ENCODE results near the gene KIZ. TPM values are rescaled to one million over a fixed set of nuclear protein-coding genes. Genes with fewer than 3 reads are reported as not detected.

Gene KIZ
- total RNA-seq, 2 experiments from 2014 or later, result 31.1 to 33.8 TPM

DNA sequence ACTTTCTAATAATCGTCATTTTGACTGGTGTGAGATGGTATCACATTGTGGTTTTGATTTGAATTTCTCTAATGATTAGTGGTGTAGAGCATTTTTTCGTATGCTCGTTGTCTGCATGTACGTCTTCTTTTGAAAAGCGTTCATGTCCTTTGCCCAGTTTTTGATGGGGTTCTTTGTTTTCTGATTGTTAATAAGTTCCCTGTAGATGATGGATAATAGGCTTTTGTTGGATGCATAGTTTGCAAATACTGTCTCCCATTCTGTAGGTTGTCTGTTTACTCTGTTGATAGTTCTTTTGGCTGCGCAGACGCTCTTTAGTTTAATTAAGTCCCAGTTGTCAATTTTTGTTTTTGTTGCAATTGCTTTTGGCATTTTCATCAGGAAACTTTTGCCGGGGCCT lies 144.9 kb downstream of the KIZ start:
- H3K27ac ChIP-seq (ENCODE audit: low read depth in 1 of 2, low read length in 2 of 2), result no peak overlapping the region
- H3K4me3 ChIP-seq (ENCODE audit: low read length), result no peak overlapping the region
- CTCF ChIA-PET, result no interaction called here
- Mint-ChIP-seq H3K36me3 (ENCODE audit: low read depth) (no peaks in the 10 kb centered on the region), H3K9me3 (peaks cover 2% of the 10 kb centered on the region), H3K27ac (no peak overlapping the region), H3K4me1 (ENCODE audit: low read depth) (no peaks in the 10 kb centered on the region), H3K27me3 (peaks cover 21% of the 10 kb centered on the region), H3K4me3 (no peak overlapping the region)
- TF ChIP-seq, protein P1, sequence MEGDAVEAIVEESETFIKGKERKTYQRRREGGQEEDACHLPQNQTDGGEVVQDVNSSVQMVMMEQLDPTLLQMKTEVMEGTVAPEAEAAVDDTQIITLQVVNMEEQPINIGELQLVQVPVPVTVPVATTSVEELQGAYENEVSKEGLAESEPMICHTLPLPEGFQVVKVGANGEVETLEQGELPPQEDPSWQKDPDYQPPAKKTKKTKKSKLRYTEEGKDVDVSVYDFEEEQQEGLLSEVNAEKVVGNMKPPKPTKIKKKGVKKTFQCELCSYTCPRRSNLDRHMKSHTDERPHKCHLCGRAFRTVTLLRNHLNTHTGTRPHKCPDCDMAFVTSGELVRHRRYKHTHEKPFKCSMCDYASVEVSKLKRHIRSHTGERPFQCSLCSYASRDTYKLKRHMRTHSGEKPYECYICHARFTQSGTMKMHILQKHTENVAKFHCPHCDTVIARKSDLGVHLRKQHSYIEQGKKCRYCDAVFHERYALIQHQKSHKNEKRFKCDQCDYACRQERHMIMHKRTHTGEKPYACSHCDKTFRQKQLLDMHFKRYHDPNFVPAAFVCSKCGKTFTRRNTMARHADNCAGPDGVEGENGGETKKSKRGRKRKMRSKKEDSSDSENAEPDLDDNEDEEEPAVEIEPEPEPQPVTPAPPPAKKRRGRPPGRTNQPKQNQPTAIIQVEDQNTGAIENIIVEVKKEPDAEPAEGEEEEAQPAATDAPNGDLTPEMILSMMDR (IDR thresholded peaks at IDR 0.05), result no peak
- intact Hi-C loops (cut with DNase I, micrococcal nuclease), result no loop called here
- no peaks in the 10 kb centered on the region for H3K4me1 ChIP-seq (ENCODE audit: insufficient read depth, low read length)
- POLR2A ChIA-PET, result no interaction called here
- ATAC-seq (ENCODE audit: poor library complexity), result no peak
- DNase-seq, result no peak
- H3K9me3 ChIP-seq (ENCODE audit: control insufficient read depth in 1 of 2, insufficient read depth in 1 of 2, low read length in 2 of 2), result peaks cover 0 to 17% of the 10 kb centered on the region in 2 experiments
- no peaks in the 10 kb centered on the region for H3K36me3 ChIP-seq (ENCODE audit: insufficient read depth, low read length)
- peaks cover 9 to 13% of the 10 kb centered on the region in 2 experiments for H3K27me3 ChIP-seq (ENCODE audit: control insufficient read depth in 1 of 2, insufficient read depth in 2 of 2, low read length in 2 of 2)

DNA sequence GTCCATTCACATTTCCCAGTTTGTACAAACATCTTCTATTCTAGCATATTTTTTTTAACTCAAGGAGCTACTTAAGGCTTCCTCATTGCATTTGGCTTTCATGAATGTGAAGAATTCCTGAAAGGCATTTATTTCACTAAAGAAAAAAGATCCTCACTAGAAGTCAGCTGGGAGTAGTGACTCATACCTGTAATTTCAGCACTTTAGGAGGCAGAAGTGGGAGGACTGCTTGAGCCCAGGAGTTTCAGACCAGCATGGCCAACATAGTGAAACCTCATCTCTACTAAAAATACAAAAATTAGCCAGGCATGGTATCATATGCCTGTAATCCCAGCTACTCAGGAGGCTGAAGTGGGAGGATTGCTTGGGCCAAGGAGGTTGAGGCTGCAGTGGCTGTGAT lies 146.4 kb downstream of the KIZ start:
- intact Hi-C loops (cut with DNase I, micrococcal nuclease), result no loop called here
- peaks cover 9 to 13% of the 10 kb centered on the region in 2 experiments for H3K27me3 ChIP-seq (ENCODE audit: control insufficient read depth in 1 of 2, insufficient read depth in 2 of 2, low read length in 2 of 2)
- POLR2A ChIA-PET, result no interaction called here
- TF ChIP-seq, protein P1 (IDR thresholded peaks at IDR 0.05), result no peak
- no peak for ATAC-seq (ENCODE audit: poor library complexity)
- H3K9me3 Mint-ChIP-seq, result peaks cover 2% of the 10 kb centered on the region
- DNase-seq, result no peak
- peaks cover 21% of the 10 kb centered on the region for H3K27me3 Mint-ChIP-seq
- CTCF ChIA-PET, result no interaction called here
- no peaks in the 10 kb centered on the region for H3K36me3 ChIP-seq (ENCODE audit: insufficient read depth, low read length)
- H3K4me3 ChIP-seq (ENCODE audit: low read length), result no peak overlapping the region
- H3K27ac Mint-ChIP-seq, result no peak overlapping the region
- H3K4me1 ChIP-seq (ENCODE audit: insufficient read depth, low read length), result no peaks in the 10 kb centered on the region
- H3K9me3 ChIP-seq (ENCODE audit: control insufficient read depth in 1 of 2, insufficient read depth in 1 of 2, low read length in 2 of 2), result peaks cover 0 to 4% of the 10 kb centered on the region in 2 experiments
- no peak overlapping the region for H3K4me3 Mint-ChIP-seq
- H3K27ac ChIP-seq (ENCODE audit: low read depth in 1 of 2, low read length in 2 of 2), result no peak overlapping the region
- H3K36me3 Mint-ChIP-seq (ENCODE audit: low read depth), result no peaks in the 10 kb centered on the region
- H3K4me1 Mint-ChIP-seq (ENCODE audit: low read depth), result no peaks in the 10 kb centered on the region

DNA sequence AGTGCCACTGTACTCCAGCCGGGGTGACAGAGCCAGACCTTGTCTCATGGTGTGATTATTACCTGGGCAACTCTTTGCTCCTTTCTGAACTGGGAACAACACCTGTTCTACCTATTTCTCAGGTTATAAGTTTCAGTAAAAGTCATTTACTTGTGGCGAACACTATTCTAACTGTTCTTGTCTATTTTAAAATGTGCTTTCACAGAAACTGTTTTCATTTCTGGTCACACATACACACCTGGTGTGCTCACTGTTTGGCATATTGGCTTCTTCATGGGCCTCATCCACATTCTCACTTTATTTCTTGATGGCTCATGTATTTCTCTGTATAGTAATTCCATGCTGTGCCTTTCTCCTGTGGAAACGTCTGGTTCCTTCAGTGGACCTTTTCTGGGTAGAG lies 146.8 kb downstream of the KIZ start:
- intact Hi-C loops (cut with DNase I, micrococcal nuclease), result no loop called here
- CTCF ChIA-PET, result no interaction called here
- Histone ChIP-seq H3K4me3 (ENCODE audit: low read length) (no peak overlapping the region), H3K27me3 (ENCODE audit: control insufficient read depth in 1 of 2, insufficient read depth in 2 of 2, low read length in 2 of 2) (peaks cover 9 to 13% of the 10 kb centered on the region in 2 experiments), H3K9me3 (ENCODE audit: control insufficient read depth in 1 of 2, insufficient read depth in 1 of 2, low read length in 2 of 2) (peaks cover 0 to 4% of the 10 kb centered on the region in 2 experiments), H3K27ac (ENCODE audit: low read depth in 1 of 2, low read length in 2 of 2) (no peak overlapping the region), H3K4me1 (ENCODE audit: insufficient read depth, low read length) (no peaks in the 10 kb centered on the region), H3K36me3 (ENCODE audit: insufficient read depth, low read length) (no peaks in the 10 kb centered on the region)
- no peak for ATAC-seq (ENCODE audit: poor library complexity)
- no peak overlapping the region for H3K4me3 Mint-ChIP-seq
- DNase-seq, result no peak
- no peaks in the 10 kb centered on the region for H3K36me3 Mint-ChIP-seq (ENCODE audit: low read depth)
- POLR2A ChIA-PET, result no interaction called here
- TF ChIP-seq, protein P1 (IDR thresholded peaks at IDR 0.05), result no peak
- no peaks in the 10 kb centered on the region for H3K4me1 Mint-ChIP-seq (ENCODE audit: low read depth)
- H3K9me3 Mint-ChIP-seq, result peaks cover 2% of the 10 kb centered on the region
- peaks cover 21% of the 10 kb centered on the region for H3K27me3 Mint-ChIP-seq
- H3K27ac Mint-ChIP-seq, result no peak overlapping the region
